Activated CD8-positive, alpha-beta T cell treated with anti-CD3 and anti-CD28 coated beads for 36 hours (primary cell): ENCODE measurements around the gene DCUN1D1. TPM values are rescaled to one million over a fixed set of nuclear protein-coding genes. Genes with fewer than 3 reads are reported as not detected.

ENCODE experiments used
- ATAC-seq: fragments of 200-7000 bp; cut with Tn5 transposase; one replicate; pipeline ENCODE4 v1.10.0; 2021; ENCODE audit warnings: mild to moderate bottlenecking, moderate library complexity
- CTCF ChIA-PET: fragments of 350-600 bp; sonication (Branson Sonifier 250); formaldehyde crosslinking; loops from one replicate; lab custom pipeline; 2021; ENCODE audit warnings: antibody characterized with exemption; lab: Charles Lee
- POLR2A ChIA-PET: fragments of 350-600 bp; sonication (Branson Sonifier 250); formaldehyde crosslinking; loops from one replicate; lab custom pipeline; 2021; ENCODE audit warnings: antibody characterized with exemption; lab: Charles Lee
- DNase-seq: peaks from one replicate; pipeline ENCODE4 v3.0.0-alpha.2; 2020
- H3K27ac Mint-ChIP-seq: one replicate; pipeline ENCODE4 v1.8.0; 2021; ENCODE audit warnings: mild to moderate bottlenecking, mixed read lengths
- H3K27me3 Mint-ChIP-seq: one replicate; pipeline ENCODE4 v1.8.0; 2021; ENCODE audit warnings: mixed read lengths
- H3K36me3 Mint-ChIP-seq: one replicate; pipeline ENCODE4 v1.8.0; 2021; ENCODE audit warnings: low read depth, mixed read lengths
- H3K4me1 Mint-ChIP-seq: one replicate; pipeline ENCODE4 v1.8.0; 2021; ENCODE audit warnings: low read depth, mixed read lengths
- H3K4me3 Mint-ChIP-seq: one replicate; pipeline ENCODE4 v1.8.0; 2021; ENCODE audit warnings: mild to moderate bottlenecking, moderate library complexity, mixed read lengths
- H3K9me3 Mint-ChIP-seq: one replicate; pipeline ENCODE4 v1.8.0; 2021; ENCODE audit warnings: mixed read lengths
- intact Hi-C: fragments of 100-400 bp; cut with micrococcal nuclease; formaldehyde crosslinking; loops from one replicate; pipeline ENCODE4 v1.10.0; 2022
- total RNA-seq, 2 experiments: library from RNA; stranded (reverse); gene quantifications; one replicate each; pipeline ENCODE4 v1.2.3, GENCODE V29; 2021
- TF ChIP-seq, protein P1 (sequence below): fragments of 200-600 bp; IDR thresholded peaks from one replicate; pipeline ENCODE4 v1.8.0; 2022; ENCODE audit warnings: antibody characterized with exemption, mild to moderate bottlenecking

Gene DCUN1D1
- total RNA-seq, 2 experiments from 2014 or later = 39.6 to 43.2 TPM

DNA sequence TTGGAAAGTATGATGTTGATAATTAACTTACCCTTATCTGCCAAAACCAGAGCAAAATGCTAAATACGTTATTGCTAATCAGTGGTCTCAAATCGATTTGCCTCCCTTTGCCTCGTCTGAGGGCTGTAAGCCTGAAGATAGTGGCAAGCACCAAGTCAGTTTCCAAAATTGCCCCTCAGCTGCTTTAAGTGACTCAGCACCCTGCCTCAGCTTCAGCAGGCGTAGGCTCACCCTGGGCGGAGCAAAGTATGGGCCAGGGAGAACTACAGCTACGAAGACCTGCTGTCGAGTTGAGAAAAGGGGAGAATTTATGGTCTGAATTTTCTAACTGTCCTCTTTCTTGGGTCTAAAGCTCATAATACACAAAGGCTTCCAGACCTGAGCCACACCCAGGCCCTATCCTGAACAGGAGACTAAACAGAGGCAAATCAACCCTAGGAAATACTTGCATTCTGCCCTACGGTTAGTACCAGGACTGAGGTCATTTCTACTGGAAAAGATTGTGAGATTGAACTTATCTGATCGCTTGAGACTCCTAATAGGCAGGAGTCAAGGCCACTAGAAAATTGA lies 59.7 kb downstream of the DCUN1D1 start:
- intact Hi-C loops = no loop called here
- no peak for ATAC-seq
- ChIA-PET POLR2A (no interaction called here), CTCF (interaction anchor here (0.6 to 3.4 kb wide), 3 partner anchors 11 to 26 kb away, joined by 3 to 16 read pairs (median 3); no protein-coding TSS in a partner anchor)
- Mint-ChIP-seq H3K4me1 (peaks cover 1% of the 10 kb centered on the region), H3K4me3 (no peak overlapping the region), H3K27ac (no peak overlapping the region), H3K27me3 (no peaks in the 10 kb centered on the region), H3K36me3 (peaks cover 23% of the 10 kb centered on the region), H3K9me3 (no peaks in the 10 kb centered on the region)
- TF ChIP-seq, protein P1, sequence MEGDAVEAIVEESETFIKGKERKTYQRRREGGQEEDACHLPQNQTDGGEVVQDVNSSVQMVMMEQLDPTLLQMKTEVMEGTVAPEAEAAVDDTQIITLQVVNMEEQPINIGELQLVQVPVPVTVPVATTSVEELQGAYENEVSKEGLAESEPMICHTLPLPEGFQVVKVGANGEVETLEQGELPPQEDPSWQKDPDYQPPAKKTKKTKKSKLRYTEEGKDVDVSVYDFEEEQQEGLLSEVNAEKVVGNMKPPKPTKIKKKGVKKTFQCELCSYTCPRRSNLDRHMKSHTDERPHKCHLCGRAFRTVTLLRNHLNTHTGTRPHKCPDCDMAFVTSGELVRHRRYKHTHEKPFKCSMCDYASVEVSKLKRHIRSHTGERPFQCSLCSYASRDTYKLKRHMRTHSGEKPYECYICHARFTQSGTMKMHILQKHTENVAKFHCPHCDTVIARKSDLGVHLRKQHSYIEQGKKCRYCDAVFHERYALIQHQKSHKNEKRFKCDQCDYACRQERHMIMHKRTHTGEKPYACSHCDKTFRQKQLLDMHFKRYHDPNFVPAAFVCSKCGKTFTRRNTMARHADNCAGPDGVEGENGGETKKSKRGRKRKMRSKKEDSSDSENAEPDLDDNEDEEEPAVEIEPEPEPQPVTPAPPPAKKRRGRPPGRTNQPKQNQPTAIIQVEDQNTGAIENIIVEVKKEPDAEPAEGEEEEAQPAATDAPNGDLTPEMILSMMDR = no peak
- DNase-seq = no peak

DNA sequence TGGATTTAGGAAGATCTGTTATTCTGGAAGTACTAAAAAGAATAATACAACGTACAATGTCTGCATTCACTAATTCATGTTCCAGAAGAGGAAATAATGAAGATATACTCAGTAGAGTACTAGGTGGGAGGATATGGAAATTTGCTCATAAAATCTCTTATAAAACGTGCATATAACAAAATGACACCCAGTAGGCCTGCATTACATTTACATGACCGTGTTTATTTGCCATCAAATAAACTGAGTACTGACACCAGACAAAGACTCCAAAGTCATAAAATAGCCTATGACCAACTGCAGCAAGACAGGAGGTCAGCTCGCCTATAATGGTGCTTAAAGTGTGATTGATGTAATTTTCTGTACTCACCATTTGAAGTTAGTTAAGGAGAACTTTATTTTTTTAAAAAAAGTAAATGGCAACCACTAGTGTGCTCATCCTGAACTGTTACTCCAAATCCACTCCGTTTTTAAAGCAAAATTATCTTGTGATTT lies 60.4 kb downstream of the DCUN1D1 start:
- TF ChIP-seq, protein P1 = no peak
- CTCF ChIA-PET = interaction anchor here (0.6 to 3.4 kb wide), 4 partner anchors 10 to 206 kb away, joined by 3 to 16 read pairs (median 3); no protein-coding TSS in a partner anchor
- POLR2A ChIA-PET = no interaction called here
- Mint-ChIP-seq H3K9me3 (no peaks in the 10 kb centered on the region), H3K36me3 (peaks cover 20% of the 10 kb centered on the region), H3K4me3 (no peak overlapping the region), H3K27me3 (no peaks in the 10 kb centered on the region), H3K27ac (no peak overlapping the region), H3K4me1 (peaks cover 6% of the 10 kb centered on the region)
- intact Hi-C loops = no loop called here
- no peak for DNase-seq
- no peak for ATAC-seq

DNA sequence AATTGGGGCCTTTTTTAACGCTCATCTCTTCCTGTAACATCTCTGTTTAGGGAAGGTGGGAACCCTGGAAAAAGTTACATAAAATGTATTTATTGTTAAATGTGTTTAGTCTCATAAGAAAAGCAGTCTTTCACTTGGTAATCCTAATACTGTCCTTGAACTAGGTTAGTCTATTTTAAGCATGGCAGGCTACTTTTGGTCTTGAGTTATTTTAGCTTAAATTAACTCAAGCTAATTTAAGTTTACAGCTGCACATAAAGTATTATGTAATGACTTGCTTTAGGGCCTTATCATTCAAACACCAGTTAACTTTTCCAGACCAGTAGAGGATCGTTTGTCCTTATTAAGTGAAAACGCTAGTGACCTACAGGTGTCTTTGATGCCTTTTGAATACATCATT lies 63.2 kb downstream of the DCUN1D1 start:
- Mint-ChIP-seq H3K4me3 (no peak overlapping the region), H3K27me3 (no peaks in the 10 kb centered on the region), H3K27ac (no peak overlapping the region), H3K4me1 (peaks cover 29% of the 10 kb centered on the region), H3K36me3 (peaks cover 17% of the 10 kb centered on the region), H3K9me3 (no peaks in the 10 kb centered on the region)
- TF ChIP-seq, protein P1 = no peak
- DNase-seq = no peak
- ChIA-PET CTCF (interaction anchor here (0.8 to 1.6 kb wide), 4 partner anchors 9 to 169 kb away, joined by 3 to 4 read pairs (median 4); no protein-coding TSS in a partner anchor), POLR2A (no interaction called here)
- intact Hi-C loops = no loop called here
- ATAC-seq = no peak

DNA sequence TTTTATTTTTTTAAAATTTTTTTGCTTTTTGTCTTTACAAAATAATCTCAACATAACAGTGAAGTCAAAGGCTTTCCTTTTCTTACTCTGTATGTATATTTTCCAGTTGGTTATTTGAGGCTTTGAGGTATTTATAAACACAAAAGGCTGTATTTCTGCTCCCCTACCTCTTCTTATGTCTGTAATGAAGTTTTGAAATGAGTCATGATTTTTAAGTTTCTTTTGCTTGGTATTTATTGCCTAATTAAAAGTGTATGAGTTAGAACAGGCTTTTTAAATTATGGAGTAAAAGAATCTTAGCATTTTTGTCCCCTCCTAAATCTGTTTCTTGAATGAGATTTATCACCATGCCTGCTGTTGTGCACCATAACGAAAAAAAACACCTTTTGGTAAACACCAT lies 66.0 kb downstream of the DCUN1D1 start:
- no peaks in the 10 kb centered on the region for H3K9me3 Mint-ChIP-seq
- ChIA-PET POLR2A (no interaction called here), CTCF (interaction anchor here (1.0 kb wide), 1 partner anchor 11 kb away, joined by 4 read pairs; no protein-coding TSS in a partner anchor)
- peaks cover 17% of the 10 kb centered on the region for H3K36me3 Mint-ChIP-seq
- H3K27me3 Mint-ChIP-seq = no peaks in the 10 kb centered on the region
- TF ChIP-seq, protein P1 = no peak
- H3K27ac Mint-ChIP-seq = peak overlapping the region; percentile 85
- H3K4me3 Mint-ChIP-seq = peak overlapping the region; percentile 27
- intact Hi-C loops = no loop called here
- DNase-seq (no peak), ATAC-seq (peak; percentile 34)
- H3K4me1 Mint-ChIP-seq = peaks cover 52% of the 10 kb centered on the region

DNA sequence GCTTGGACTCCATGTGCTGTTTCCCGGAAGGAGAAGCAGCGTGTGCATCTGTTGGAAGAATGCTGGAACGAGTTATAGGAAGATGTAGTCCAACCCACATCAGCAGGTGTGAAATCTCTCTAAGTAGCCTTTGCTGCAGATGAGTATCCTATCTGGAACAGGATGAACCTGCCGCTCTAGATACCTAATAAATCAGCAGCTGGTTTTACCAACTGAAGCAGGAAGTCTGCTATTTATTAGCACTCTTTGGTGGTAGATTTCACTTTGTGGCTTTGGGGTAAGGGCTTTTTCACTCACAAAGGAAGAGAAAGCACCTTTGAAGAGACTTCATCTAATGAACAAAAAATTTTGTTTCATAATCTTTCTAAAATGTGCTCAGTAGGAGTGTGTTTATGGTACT lies 66.4 kb downstream of the DCUN1D1 start:
- peak overlapping the region; percentile 85 for H3K27ac Mint-ChIP-seq
- peaks cover 17% of the 10 kb centered on the region for H3K36me3 Mint-ChIP-seq
- peak; percentile 11 for DNase-seq
- H3K4me1 Mint-ChIP-seq = peaks cover 56% of the 10 kb centered on the region
- ChIA-PET CTCF (interaction anchor here (1.2 to 1.5 kb wide), 2 partner anchors 19 to 200 kb away, joined by 3 read pairs; no protein-coding TSS in a partner anchor), POLR2A (interaction anchor here (0.8 to 1.0 kb wide), 2 partner anchors 10 to 186 kb away, joined by 3 read pairs; no protein-coding TSS in a partner anchor)
- intact Hi-C loops = no loop called here
- H3K4me3 Mint-ChIP-seq = no peak overlapping the region
- H3K27me3 Mint-ChIP-seq = no peaks in the 10 kb centered on the region
- peak; percentile 52 for ATAC-seq
- no peaks in the 10 kb centered on the region for H3K9me3 Mint-ChIP-seq
- TF ChIP-seq, protein P1 = no peak
